ENCODE measurements around the gene DOCK2. TPM values are rescaled to one million over a fixed set of nuclear protein-coding genes. Genes with fewer than 3 reads are reported as not detected.
A peak's percentile ranks its signal among the peaks of the same experiment; 100 is the strongest.
"Not testable (repeated sequence)": the region's sequence is repeated elsewhere in the genome, so short reads cannot be mapped to it uniquely, and the experiment has no call there.

The DOCK2 gene
- polyA plus RNA-seq, 1 donor, result 2.6 TPM

DNA sequence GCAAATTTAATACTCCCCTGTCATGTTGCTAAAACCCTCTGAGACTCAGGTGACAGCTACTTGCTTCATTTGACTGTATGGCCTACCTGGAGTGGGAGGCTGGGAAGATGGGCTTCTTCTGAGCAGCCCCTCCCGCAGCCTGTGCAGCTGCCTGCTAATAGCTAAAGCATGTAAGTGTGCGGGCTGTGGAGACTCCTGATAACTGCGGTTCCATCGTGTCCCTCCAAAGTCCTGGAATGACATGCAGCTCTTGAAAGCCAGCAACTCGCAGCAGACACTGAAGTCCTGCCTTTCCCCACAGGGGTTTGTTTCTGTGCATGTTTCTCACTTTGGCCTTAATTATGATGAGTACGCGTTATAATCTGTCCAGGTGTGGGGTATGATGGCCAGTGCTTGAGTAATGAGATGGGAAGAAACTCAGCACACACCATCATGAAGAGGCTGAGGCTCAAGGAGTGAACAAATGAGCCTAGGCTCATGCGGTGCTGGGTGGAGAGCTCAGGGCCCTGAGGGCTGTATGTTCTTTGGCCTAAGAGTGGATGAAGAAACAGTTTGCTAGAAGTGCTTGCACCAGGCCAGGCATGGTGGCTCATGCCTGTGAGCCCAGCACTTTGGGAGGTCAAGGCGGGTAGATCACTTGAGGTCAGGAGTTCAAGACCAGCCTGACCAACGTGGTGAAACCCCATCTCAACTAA lies 119.1 kb downstream of the DOCK2 start:
- no peak for DNase-seq

DNA sequence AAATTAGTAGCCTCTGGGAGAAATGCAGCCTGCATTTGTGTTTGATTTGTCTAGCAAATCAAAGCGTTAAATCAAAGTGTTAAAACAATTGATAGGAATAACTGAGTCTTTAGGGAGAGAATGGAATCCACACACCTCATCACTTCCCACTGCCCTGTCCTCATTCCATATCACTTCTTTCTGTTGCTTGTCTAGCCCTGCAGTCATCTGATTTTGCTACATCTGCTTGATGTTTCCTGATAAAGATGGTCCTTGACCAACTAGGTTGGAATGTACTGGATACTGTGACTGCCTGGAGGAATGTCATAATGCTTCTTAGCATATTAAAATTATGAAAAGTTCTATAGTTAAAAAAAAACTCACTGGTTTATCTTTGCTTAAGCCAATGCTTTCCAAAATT lies 119.9 kb downstream of the DOCK2 start:
- DNase-seq, result no peak

DNA sequence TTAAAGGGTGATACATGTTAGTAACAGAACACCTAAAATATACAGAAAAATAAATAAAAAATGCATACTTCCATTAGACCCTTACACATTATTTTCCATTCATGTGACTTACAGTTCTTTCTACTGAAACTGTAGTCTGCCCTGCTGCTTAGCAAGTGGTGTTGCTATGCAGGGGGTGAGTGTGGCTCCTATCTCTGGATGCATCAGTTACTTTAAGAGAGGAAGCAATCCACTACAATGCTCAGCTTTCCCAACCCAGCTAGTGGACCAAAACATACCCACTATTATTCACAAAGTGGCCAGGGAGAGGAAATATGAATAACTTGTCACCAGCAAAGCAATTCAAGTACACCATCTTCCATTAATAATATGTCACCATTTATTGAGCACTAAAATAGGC lies 121.8 kb downstream of the DOCK2 start:
- DNase-seq, result no peak

DNA sequence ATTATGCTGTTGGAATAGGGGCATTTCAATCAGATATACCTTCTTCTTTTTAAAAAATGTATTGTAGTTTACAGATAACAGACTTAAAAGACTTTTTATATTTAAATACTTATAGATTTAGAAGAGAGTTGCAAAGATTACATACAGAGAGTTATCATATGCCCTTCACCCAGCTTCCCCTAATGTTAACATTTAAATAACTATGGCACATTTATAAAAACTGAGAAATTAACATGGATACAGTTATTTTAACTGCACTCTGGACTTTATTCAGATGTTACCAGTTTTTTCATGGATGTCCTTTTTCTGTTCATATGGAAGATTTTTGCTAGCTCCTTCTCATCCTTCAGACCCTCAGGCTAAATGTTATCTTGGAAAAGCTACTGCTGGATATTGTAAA lies 123.2 kb downstream of the DOCK2 start:
- no peak for DNase-seq

DNA sequence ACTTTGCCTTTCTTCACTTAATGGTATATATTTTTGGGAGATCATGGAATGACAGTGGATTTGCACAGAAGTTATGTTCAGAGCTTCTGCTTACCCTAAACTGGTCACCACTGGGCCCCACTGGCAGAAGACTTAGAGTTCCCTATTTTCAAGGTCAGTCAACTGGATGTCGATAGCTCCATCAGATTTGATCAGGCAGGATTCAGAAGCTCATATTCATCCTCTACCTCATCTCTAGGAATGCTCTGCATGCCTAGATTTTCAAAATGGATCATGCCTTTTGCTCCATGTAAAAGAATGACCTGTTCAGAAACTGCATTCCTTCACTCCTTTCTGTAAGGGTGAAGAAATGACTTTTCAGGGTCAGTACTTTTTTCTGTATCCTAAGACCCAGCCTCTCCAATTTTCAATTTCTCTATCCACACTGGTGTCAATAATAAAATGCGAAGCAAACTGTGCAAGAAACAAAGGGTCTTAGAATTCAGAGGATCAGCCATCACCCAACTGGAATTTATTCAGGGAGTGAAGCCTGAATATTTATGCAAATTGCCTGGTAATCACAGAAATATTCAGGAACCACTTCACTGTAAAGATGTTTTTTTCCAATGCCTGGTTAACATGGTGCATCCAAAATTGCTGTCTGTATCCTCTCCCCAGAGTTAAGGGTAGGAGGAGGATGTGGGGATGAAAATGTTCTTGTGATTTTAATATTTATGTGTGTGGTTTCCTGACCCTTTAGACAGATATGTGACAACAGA lies 125.4 kb downstream of the DOCK2 start:
- no peak for DNase-seq

DNA sequence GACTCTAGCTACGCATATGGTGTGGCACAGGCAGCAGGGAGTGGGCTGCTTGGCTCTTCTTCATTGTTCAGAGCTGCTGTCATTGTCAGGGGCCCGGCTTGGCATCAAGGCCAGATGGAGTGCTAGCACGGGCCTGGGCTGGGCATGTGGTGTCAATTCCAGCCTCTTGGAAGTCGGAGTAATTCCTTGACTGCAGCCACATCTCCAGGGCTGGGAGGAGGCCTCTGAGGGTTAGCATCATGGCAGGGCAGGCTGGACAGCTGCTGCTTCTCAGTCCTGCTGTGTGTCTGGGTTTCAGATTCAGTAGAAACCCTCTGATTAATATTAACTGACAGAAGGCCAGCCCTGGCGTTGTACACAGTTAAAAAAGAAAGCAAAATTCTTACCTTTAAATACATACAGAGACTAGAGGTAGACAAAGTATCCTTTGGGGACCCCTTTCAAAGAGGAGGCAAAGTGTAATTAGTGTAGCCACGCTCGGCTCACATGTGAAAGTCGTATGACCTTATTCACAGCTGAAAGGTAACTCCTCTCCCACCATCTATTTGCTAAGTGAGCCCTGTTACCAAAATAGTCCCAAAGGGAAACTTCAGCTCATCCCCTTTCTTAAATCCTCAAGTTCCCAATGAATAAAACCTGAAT lies 126.4 kb downstream of the DOCK2 start:
- no peak for DNase-seq

DNA sequence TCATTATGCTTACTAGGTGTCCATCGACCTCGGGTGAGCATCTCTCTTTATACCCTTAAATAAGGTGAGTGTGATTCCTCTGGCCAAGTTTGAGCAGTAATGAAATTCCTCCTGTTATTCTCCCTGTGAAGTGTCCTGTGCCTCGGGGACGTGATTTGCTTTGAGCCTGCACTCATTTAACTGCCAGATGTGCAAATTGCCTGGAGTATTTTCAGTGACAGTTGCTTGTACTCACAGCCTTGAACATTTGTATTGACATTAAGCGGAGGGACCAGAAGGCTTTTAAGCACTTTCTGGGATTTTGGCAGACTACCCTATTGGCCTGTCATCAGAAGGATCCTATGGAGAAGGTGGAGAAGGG lies 126.9 kb downstream of the DOCK2 start:
- no peak for DNase-seq

DNA sequence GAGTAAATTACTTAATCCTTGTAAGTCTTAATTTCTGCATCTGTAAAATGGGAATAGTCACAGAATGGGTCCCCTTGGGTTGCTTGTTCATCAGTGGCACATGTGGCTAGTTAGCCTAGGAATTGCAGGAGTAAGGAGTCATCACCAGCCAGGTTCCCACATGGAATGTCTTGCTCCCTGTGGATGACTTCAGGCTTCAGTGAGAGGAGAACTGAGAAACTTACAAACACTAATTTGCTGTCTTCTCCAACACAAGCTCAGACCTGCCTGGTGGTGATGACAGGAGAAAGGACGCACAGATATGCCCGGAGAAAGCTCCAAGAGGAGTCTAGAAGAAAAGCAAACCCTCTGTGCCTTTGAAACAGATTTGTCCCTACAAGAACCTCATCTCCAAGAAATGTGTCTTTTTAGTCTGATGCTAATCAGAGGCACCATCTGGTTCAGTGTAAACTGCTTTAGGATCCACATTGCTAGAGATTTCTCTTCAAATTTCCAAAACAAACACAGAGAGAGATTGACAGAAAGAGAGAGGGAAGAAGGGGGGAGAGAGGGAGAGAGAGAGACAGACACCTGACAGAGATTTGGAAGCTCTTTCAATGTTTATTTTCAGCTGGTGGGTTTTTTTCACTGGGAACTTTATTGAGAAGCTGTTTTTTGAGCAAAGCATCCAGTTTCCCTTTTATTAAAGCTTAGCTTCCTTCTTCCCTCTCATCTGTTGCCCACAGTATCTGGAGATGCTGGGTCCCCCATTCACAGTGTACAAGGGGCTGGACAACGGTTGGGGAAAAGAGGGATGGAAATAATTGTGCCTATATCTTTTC lies 128.3 kb downstream of the DOCK2 start:
- no peak for DNase-seq

DNA sequence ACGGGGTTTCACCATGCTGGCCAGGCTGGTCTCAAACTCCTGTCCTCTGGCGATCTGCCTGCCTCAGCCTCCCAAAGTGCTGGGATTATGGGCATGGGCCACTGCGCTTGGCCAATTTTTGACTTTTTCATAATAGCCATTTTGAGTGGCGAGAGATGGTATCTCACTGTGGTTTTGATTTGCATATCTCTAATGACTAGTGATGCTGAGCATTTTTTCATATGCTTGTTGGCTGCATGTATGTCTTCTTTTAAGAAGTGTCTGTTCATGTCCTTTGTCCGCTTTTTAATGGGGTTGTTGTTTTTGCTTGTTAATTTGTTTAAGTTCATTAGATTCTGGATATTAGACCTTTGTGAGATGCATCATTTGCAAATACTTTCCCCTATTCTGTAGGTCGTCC lies 129.9 kb downstream of the DOCK2 start:
- not testable (repeated sequence) for DNase-seq

DNA sequence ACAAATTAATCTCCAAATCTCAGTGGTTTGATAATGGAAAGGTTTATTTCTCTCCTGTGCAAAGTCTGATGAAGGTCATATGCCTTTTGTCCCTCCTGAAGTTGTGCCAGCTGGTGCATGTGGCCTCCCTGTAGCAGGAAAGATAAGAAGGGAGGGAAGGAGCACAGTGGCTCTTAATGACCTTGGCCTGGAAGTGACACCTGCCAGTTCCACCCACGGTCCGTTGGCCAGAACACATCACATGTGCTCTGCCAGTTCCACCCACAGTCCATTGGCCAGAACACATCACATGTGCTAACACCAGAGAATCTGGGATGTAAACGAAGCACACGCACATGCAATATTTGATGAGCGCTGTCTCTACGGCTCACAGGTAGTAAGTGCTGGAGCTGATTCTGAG lies 130.9 kb downstream of the DOCK2 start:
- no peak for DNase-seq

DNA sequence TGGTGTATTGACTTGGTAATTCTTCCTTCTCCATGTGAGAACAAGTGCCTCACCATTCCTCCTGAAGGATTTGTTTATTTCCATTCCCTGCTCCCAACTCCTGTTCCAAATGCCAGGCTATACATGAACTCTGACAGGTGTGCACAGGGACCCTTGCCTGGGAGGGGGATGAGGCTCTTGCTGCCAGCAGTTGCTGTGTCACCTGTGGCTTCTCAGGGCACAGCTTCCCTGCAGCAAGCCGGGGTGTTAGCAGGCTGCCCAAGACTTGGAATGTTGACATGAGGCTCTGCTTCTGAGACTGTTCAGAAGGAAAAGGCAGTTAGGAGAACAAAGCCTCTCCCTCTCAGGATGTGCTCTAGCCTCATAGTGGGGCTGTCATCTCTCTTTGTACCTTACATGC lies 131.3 kb downstream of the DOCK2 start:
- DNase-seq, result no peak

DNA sequence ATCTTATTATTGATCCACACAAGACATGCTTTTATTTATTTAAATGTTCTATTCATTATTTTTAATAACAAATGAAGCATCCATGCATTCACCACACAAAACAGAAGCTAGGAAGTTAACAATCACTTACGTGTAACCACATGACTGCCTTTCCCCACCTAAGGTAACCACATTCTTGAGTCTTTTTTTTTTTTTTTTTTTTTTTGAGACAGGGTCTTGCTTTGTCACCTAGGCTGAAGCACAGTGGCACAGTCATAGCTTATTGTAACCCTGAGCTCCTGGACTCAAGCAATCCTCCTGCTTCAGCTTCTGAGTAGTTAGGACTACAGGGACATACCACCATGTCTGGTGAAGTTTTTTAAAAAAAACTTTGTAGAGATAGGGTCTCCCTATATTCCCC lies 133.0 kb downstream of the DOCK2 start:
- DNase-seq, result no peak

DNA sequence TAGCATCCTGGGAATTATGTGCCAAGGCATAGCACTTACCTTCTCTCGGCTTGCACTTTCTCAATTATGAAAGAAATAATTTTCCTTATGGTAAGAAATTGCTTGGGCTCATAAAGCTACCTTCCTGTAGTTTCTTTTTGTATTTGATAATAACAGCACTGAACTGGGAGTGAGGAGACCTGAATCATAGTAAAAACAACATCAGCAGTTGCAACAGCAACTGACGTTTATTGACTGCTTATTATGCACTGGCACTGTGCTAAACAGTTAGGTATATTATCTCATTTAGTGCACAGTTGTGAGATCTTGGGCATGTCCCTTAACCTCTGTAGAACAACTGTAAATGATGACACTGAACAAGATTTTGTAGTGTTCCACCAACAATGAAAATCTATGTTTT lies 135.2 kb downstream of the DOCK2 start:
- no peak for DNase-seq

DNA sequence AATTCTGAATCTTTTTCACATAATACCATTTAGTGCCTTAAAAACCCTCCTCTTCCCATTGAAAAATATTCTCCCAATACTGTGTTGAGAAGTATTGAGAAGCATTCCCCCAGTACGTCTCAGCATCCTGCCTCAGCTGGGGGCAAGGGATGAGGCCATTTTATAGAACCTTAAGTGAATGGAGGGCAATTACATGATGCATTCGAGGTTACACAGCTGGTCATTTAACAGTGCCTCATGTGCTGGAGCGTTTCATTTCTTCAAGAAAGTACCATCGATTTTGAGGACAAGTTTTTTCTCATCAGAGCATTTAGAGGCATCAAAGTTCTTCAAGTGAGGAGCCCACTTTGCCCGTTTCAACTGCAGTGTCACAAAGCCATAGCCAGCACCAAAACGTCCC lies 135.6 kb downstream of the DOCK2 start:
- no peak for DNase-seq

DNA sequence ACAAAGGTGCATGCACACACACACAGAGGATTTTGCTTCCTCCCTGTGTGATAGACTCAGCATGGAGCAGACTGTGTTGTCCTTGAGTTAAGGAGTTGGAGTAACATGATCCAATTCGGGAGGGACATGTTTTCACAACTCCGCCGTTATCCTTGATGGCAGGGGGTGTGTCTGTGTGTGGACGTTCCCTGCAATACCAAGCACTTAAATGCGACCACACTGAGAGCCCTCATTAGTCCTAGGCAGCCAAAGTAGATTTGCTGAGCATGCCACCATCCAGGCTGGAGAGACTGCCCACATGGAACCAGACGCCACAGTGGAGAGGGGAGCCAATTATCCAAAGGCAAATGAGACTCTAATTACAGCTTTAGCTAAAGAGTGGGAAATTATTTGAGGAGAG lies 140.1 kb downstream of the DOCK2 start:
- peak; percentile 35 for DNase-seq

DNA sequence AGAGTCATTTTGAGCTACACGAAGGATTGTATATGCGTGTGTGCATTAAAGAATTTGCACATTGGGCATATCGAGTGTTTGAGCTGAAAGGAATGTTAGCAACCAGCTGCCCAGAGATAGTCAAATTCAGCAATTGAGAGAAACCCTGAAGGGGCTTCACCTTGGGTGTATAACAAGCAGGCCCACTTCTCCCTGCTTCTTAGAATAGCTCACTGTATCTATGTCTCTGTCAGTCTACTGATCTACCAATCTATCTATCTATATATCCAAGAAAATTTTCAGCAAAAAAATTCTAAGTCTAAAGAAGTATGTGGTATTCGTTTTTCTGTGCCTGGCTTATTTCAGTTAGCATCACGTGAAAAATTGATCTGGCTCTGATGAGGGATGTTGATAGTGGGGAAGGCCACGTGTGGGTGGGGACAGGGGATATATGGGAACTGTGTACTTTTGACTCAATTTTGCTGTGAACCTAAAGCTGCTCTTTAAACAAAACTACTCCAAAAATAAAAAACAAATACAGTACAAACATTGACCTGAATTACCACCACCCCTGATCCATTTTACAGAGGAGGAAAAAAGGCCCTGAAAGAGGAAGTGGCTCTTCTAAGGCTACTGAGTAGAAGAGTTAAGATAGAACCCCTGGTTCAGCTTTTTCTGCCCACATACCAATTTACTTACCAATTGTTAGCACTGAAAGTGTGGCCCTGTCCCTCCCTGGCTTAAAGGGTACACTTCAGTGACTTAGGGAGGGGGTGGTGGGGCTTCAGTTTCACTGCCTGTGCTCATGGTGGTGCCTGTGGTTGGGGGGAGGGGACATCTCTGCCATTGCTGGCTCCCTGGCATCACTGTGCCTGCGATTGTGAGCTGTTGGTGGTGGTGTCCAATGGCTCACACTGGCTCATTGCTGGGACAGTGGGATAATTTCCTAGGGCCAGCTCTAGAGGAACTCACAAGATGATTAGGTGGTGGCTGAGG lies 141.8 kb downstream of the DOCK2 start:
- no peak for DNase-seq

DNA sequence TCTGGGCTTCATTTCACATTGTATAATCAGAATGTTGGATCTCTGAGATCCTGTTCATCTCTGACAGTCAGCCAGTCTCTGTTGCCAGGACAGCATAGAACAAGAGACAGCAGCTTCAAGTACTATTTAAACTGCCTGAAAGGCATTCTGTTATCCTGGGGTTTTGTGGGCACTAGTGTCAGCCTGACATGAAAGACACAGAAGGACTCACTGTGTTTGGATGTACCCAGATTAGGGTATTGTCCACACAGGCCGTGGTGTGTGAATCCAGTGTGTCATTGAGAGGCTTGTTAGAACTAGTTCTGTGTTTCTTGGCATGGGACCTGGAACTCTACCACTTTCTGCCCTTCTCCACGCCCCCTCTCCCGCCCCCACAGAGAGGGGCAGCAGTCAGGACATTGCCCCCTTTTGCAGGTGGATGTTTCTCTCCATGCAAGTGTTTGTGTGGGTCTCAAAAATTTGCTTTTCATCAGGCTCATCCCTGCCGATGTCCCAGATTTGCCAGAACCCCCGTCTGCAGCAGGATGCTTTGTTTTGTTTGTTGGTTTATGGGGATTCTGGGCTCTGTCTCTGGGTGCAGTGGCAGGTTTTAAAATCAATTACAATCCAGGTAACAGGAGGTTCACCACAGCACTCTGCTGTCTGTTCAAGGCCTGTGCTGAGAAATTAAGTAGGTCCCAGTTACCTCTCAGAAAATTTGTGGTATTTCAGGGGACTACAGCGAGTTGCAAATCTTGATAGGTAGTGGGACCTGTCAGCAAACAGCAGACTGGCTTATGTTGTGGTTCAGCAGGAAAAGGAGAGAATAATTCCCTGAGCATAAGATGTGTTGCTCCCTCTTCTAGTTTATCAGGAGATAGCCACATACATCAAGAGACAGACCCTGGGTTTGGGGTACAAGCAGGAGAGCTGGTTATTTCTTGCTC lies 144.6 kb downstream of the DOCK2 start:
- no peak for DNase-seq

DNA sequence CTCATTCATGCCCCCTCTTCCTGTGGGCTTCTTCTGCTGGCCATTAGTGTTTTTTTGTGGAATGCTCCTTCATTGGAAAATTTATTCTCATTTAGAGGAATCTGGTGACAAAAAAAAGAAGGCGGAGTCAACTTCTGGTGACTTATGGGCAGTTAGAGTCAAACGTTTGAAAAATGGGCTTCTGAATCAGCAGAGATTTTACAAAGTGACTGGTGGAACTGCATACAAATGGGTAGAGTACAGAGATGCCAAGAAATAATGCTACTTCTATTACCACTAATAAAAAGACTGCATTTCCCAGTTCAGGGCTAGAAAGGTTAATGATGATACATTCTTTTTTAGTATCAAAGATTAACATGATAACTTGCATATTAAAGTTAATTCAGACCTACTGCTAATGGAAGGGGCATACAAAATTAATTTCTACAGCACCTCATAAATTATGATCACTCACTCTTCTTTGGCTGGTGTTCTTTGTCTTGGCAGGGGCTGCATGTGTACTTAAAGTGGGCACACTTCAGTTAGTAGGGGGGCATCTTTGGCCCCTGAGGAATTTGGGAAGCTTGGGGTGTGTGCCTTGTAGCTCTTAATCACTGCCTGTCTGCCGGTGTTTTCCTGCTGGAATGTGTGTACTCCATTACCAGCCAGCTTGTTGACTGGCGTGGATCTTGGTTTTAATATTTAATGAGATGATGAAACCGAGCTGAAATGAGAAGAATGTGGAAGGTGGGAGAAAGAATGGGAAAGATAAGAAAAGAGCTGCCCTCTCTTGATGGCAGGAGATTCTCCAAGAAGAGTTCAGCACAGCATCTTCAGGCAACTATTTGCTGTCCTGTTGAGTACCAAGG lies 148.9 kb downstream of the DOCK2 start:
- DNase-seq, result no peak

DNA sequence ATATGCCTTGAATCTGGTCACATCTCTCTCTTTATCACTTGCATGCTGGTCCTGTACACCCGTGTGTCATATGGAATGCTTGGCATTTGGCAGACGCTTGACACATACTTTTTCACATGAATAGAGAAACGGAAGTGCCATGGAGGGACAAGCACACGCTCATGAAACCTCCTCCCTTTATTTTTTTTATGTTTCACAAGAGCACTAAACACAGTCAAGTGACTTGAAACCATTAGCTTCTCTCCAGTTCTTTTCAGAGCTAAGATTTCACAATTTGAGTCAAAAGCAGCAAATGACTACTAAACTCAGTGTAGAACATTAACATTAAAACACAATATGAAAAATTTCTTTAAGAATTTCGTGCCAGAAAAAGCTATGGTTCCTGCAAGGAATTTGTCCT lies 151.1 kb downstream of the DOCK2 start:
- DNase-seq, result no peak

Measured in left kidney (tissue), 2 donors.